ENCODE results near the gene ADAMTS17.

- TF ChIP-seq TCF12 (IDR thresholded peaks at IDR 0.05; ENCODE audit: low read depth), result no peak
- TF ChIP-seq CEBPB (IDR thresholded peaks at IDR 0.05), result no peak
- TF ChIP-seq TEAD4 (IDR thresholded peaks at IDR 0.05), result no peak
- TF ChIP-seq YY1 (IDR thresholded peaks at IDR 0.05; ENCODE audit: low read depth), result no peak
- TF ChIP-seq REST (IDR thresholded peaks at IDR 0.05; ENCODE audit: low read depth), result no peak
- TF ChIP-seq TAF1 (IDR thresholded peaks at IDR 0.05; ENCODE audit: low read depth), result no peak
- TF ChIP-seq CREB1 (IDR thresholded peaks at IDR 0.05; ENCODE audit: low read depth), result no peak
- TF ChIP-seq USF1 (IDR thresholded peaks at IDR 0.05), result no peak
- TF ChIP-seq RAD21 (IDR thresholded peaks at IDR 0.05; ENCODE audit: low read depth), result no peak
- TF ChIP-seq MAX (IDR thresholded peaks at IDR 0.05), result no peak
- no peak for TF ChIP-seq ZBTB7A (IDR thresholded peaks at IDR 0.05; ENCODE audit: low read depth)
- TF ChIP-seq NFIC (IDR thresholded peaks at IDR 0.05), result no peak
These were observed 385.6 kb downstream of the ADAMTS17 start for GRCh38 chr15:99956022-99956775.

Data from Ishikawa (cell line).